Activated naive CD8-positive, alpha-beta T cell (primary cell): ENCODE measurements around the gene MAPK8.
"Not testable (repeated sequence)": the region's sequence is repeated elsewhere in the genome, so short reads cannot be mapped to it uniquely, and the experiment has no call there.

Source experiments
- H3K27ac Mint-ChIP-seq: one replicate; pipeline ENCODE4 v1.8.0; 2021; ENCODE audit warnings: mixed read lengths
- H3K27me3 Mint-ChIP-seq: one replicate; pipeline ENCODE4 v1.8.0; 2021; ENCODE audit warnings: mixed read lengths
- H3K36me3 Mint-ChIP-seq: one replicate; pipeline ENCODE4 v1.8.0; 2021; ENCODE audit warnings: mixed read lengths
- H3K4me1 Mint-ChIP-seq: one replicate; pipeline ENCODE4 v1.8.0; 2021; ENCODE audit warnings: low read depth, mixed read lengths
- H3K4me3 Mint-ChIP-seq: one replicate; pipeline ENCODE4 v1.8.0; 2021; ENCODE audit warnings: mild to moderate bottlenecking, mixed read lengths
- H3K9me3 Mint-ChIP-seq: one replicate; pipeline ENCODE4 v1.8.0; 2021; ENCODE audit warnings: low read depth, mixed read lengths

The MAPK8 gene

GRCh38 chr10:48340734-48341133 is 34.3 kb downstream of the MAPK8 start:
- Mint-ChIP-seq H3K36me3 (peaks cover 29% of the 10 kb centered on the region), H3K27ac (no peak overlapping the region), H3K4me1 (peaks cover 19% of the 10 kb centered on the region), H3K4me3 (no peak overlapping the region), H3K27me3 (no peaks in the 10 kb centered on the region), H3K9me3 (peaks cover 21% of the 10 kb centered on the region)

GRCh38 chr10:48343106-48343505 is 36.6 kb downstream of the MAPK8 start:
- H3K9me3 Mint-ChIP-seq, result peaks cover 25% of the 10 kb centered on the region
- no peak overlapping the region for H3K4me3 Mint-ChIP-seq
- H3K36me3 Mint-ChIP-seq, result peaks cover 38% of the 10 kb centered on the region
- H3K27me3 Mint-ChIP-seq, result no peaks in the 10 kb centered on the region
- no peak overlapping the region for H3K27ac Mint-ChIP-seq
- peaks cover 19% of the 10 kb centered on the region for H3K4me1 Mint-ChIP-seq

- Mint-ChIP-seq H3K27me3 (no peaks in the 10 kb centered on the region), H3K4me1 (peaks cover 17% of the 10 kb centered on the region), H3K36me3 (peaks cover 36% of the 10 kb centered on the region), H3K4me3 (no peak overlapping the region), H3K9me3 (peaks cover 17% of the 10 kb centered on the region), H3K27ac (no peak overlapping the region)
Observed at GRCh38 chr10:48343921-48344598, 37.6 kb downstream of the MAPK8 start.

GRCh38 chr10:48346248-48346647 is 39.8 kb downstream of the MAPK8 start:
- H3K27ac Mint-ChIP-seq, H3K27me3 Mint-ChIP-seq, H3K4me1 Mint-ChIP-seq, H3K4me3 Mint-ChIP-seq: not testable (repeated sequence)
- H3K36me3 Mint-ChIP-seq, result peaks cover 38% of the 10 kb centered on the region
- peaks cover 19% of the 10 kb centered on the region for H3K9me3 Mint-ChIP-seq

- H3K27me3 Mint-ChIP-seq, result not testable (repeated sequence)
Observed at GRCh38 chr10:48347539-48347938, 41.1 kb downstream of the MAPK8 start.

GRCh38 chr10:48347943-48348342 is 41.5 kb downstream of the MAPK8 start:
- H3K4me1 Mint-ChIP-seq, H3K27me3 Mint-ChIP-seq, H3K4me3 Mint-ChIP-seq, H3K27ac Mint-ChIP-seq: not testable (repeated sequence)
- Mint-ChIP-seq H3K36me3 (peaks cover 31% of the 10 kb centered on the region), H3K9me3 (peaks cover 16% of the 10 kb centered on the region)

More at GRCh38 chr10:48347539-48347938, 41.1 kb downstream of the MAPK8 start:
- not testable (repeated sequence) for H3K4me3 Mint-ChIP-seq, H3K27ac Mint-ChIP-seq, H3K4me1 Mint-ChIP-seq
- peaks cover 16% of the 10 kb centered on the region for H3K9me3 Mint-ChIP-seq
- peaks cover 33% of the 10 kb centered on the region for H3K36me3 Mint-ChIP-seq

GRCh38 chr10:48353246-48353645 is 46.8 kb downstream of the MAPK8 start:
- Mint-ChIP-seq H3K4me3 (no peak overlapping the region), H3K4me1 (peaks cover 13% of the 10 kb centered on the region), H3K36me3 (peaks cover 14% of the 10 kb centered on the region), H3K27ac (no peak overlapping the region), H3K27me3 (no peaks in the 10 kb centered on the region), H3K9me3 (peaks cover 10% of the 10 kb centered on the region)

GRCh38 chr10:48357631-48358030 is 51.2 kb downstream of the MAPK8 start:
- Mint-ChIP-seq H3K27me3 (no peaks in the 10 kb centered on the region), H3K4me1 (peaks cover 30% of the 10 kb centered on the region), H3K9me3 (peaks cover 4% of the 10 kb centered on the region), H3K4me3 (no peak overlapping the region), H3K27ac (no peak overlapping the region), H3K36me3 (peaks cover 6% of the 10 kb centered on the region)

- H3K27me3 Mint-ChIP-seq, result no peaks in the 10 kb centered on the region
- H3K4me3 Mint-ChIP-seq, result no peak overlapping the region
- no peak overlapping the region for H3K27ac Mint-ChIP-seq
- peaks cover 30% of the 10 kb centered on the region for H3K4me1 Mint-ChIP-seq
- H3K9me3 Mint-ChIP-seq, result peaks cover 4% of the 10 kb centered on the region
- peaks cover 6% of the 10 kb centered on the region for H3K36me3 Mint-ChIP-seq
Observed at GRCh38 chr10:48358162-48358561, 51.7 kb downstream of the MAPK8 start.

- Mint-ChIP-seq H3K4me1 (peaks cover 31% of the 10 kb centered on the region), H3K27ac (no peak overlapping the region), H3K9me3 (no peaks in the 10 kb centered on the region), H3K4me3 (no peak overlapping the region), H3K27me3 (no peaks in the 10 kb centered on the region), H3K36me3 (peaks cover 2% of the 10 kb centered on the region)
Observed at GRCh38 chr10:48358838-48359237, 52.4 kb downstream of the MAPK8 start.

GRCh38 chr10:48361176-48361575 is 54.7 kb downstream of the MAPK8 start:
- Mint-ChIP-seq H3K4me3 (no peak overlapping the region), H3K27ac (no peak overlapping the region), H3K36me3 (peaks cover 2% of the 10 kb centered on the region), H3K27me3 (no peaks in the 10 kb centered on the region), H3K9me3 (no peaks in the 10 kb centered on the region), H3K4me1 (peaks cover 40% of the 10 kb centered on the region)

GRCh38 chr10:48363617-48364355 is 57.3 kb downstream of the MAPK8 start:
- H3K36me3 Mint-ChIP-seq, result no peaks in the 10 kb centered on the region
- H3K4me1 Mint-ChIP-seq, result peaks cover 31% of the 10 kb centered on the region
- H3K27me3 Mint-ChIP-seq, result no peaks in the 10 kb centered on the region
- no peaks in the 10 kb centered on the region for H3K9me3 Mint-ChIP-seq
- H3K27ac Mint-ChIP-seq, result no peak overlapping the region
- H3K4me3 Mint-ChIP-seq, result no peak overlapping the region

- Mint-ChIP-seq H3K4me3 (no peak overlapping the region), H3K36me3 (no peaks in the 10 kb centered on the region), H3K27me3 (no peaks in the 10 kb centered on the region), H3K4me1 (peaks cover 28% of the 10 kb centered on the region), H3K27ac (no peak overlapping the region), H3K9me3 (no peaks in the 10 kb centered on the region)
Observed at GRCh38 chr10:48364659-48365405, 58.4 kb downstream of the MAPK8 start.

GRCh38 chr10:48365668-48366067 is 59.2 kb downstream of the MAPK8 start:
- Mint-ChIP-seq H3K27me3 (no peaks in the 10 kb centered on the region), H3K36me3 (no peaks in the 10 kb centered on the region)

GRCh38 chr10:48366261-48366660 is 59.8 kb downstream of the MAPK8 start:
- H3K27me3 Mint-ChIP-seq, result no peaks in the 10 kb centered on the region
- no peak overlapping the region for H3K27ac Mint-ChIP-seq
- no peaks in the 10 kb centered on the region for H3K36me3 Mint-ChIP-seq
- no peak overlapping the region for H3K4me3 Mint-ChIP-seq
- no peaks in the 10 kb centered on the region for H3K9me3 Mint-ChIP-seq
- peaks cover 25% of the 10 kb centered on the region for H3K4me1 Mint-ChIP-seq

More at GRCh38 chr10:48365668-48366067, 59.2 kb downstream of the MAPK8 start:
- Mint-ChIP-seq H3K4me1 (peaks cover 26% of the 10 kb centered on the region), H3K27ac (no peak overlapping the region), H3K9me3 (no peaks in the 10 kb centered on the region), H3K4me3 (no peak overlapping the region)
